HG03439 (cell line): Measurements from ENCODE around the gene RAB27B.
"Not testable (repeated sequence)": the region's sequence is repeated elsewhere in the genome, so short reads cannot be mapped to it uniquely, and the experiment has no call there.

Experiments
- ATAC-seq: cut with Tn5 transposase; IDR thresholded peaks from one replicate; pipeline ENCODE4 v1.9.1; 2021; ENCODE audit warnings: mild to moderate bottlenecking, moderate library complexity; ENCODE audit not compliant: unreplicated experiment

The RAB27B gene

DNA sequence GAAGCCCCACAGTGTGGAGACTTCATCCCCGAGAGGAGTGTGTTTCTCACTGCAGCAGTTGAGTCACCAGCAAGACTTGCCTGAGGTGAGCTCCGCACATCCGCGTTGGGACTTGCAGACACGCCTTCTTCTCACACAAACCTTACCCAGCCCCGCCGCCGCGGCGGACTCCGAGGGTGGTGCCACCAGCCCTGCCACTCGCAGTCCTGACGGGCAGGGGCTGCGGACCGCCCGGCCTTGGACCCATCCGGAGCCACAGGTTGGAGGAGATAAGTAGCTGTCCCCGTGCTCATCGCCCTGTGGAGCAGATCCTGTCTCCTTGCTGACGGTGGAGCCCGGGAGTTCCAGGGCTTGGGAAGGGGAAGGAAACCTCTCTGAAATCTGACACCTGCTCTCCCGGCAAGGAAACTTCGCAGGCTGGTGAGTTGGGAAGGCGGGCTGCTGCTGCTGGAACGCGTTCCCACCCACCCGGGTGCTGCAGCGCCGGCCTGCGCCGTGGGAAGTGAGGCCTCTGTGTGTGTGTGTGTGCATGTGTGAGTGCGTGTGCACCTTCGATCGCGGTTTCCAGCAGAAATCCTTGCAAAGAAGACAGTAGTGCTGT lies at the start of gene RAB27B:
Gene RAB27B (plus strand): TSS at position 197 of the 601 bp plus-strand sequence. CDS start 49,109 bp downstream, outside the sequence.
- ATAC-seq = no peak

DNA sequence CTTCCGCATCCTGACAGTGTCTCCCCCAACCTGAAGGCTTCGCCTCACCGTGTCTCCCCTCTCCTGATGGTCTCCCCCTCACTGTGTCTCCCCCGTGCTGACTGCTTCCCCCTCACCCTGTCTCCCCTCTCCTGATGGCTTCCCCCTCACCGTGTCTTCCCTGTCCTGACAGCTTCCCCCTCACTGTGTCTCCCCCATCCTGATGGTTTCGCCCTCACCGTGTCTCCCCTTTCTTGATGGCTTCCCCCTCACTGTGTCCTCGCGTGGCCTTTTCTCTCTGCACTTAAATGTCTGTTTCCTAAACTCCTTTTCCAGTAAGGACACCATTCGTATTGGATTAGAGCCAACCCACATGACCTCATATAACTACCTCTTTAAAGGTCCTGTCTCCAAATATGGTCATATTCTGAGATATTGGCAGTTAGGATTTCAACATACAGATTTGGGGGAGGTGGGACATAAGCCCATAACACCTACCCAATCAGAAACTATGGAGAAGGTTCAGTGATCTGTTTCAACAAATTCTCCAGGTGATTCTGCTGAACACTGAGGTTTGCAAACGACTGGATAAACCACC lies 47.9 kb upstream of the RAB27B start:
- ATAC-seq = no peak

DNA sequence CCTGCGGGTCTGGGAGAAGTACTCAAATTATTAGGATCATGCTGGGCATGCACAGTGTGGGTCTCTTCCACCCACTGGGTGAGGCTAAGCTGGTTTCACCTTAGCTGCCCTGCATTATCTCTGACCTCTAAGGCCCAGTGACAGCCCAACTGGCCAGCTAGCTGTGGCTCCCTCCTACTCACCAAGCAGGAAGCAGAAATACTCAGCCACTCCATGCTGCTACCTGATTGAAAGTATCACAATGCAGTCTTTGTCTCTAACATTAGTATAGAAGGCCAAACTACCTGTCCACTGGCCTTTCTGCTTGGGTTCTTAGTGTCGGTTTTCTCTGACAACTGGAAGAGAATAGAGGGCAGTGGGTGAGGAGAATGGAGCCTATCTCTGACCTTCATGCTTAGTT lies 47.3 kb upstream of the RAB27B start:
- ATAC-seq = no peak

GRCh38 chr18:54783139-54783538 lies 45.1 kb upstream of the RAB27B start:
- ATAC-seq = no peak

- ATAC-seq = no peak
These were observed 42.1 kb upstream of the RAB27B start for GRCh38 chr18:54786206-54786605.

DNA sequence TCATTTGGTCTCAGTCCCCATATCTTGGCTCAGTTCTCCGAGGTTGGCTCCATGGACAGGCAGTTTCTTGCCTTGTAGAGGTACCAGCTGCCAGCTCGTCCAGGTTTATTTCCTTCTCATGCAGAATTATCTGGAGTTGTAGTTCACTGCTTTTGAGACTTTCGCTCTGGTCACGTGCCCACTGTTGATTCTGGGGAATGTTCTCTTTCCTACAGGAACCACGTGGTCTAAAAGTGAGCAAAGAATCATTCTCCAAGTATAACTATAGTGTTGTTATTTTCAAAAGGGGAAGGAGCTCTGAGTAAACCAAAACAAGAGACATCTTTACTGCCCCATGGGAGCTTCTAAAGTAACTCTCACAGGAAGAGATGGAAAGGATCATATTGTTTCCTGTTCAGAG lies 41.2 kb upstream of the RAB27B start:
- no peak for ATAC-seq

DNA sequence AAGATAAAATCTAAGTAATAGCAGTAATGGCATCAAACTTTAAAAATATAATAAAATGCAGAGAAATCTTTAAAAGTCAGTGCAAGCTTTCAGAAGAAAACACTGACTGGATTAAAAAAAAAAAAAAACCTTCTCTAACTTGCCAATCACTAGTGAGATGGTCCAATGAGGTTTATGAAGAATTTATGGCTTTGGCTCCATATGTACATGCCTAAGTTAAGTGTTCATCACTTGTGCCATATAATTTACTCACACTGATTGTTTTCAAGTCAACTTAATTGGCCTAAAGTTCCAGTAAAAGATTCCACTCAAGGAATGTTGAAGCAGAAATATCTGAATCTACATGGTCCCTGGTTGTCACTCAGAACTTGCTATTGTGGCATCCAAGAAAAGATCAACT lies 40.7 kb upstream of the RAB27B start:
- no peak for ATAC-seq

- no peak for ATAC-seq
These were observed 38.2 kb upstream of the RAB27B start for GRCh38 chr18:54790109-54790508.

DNA sequence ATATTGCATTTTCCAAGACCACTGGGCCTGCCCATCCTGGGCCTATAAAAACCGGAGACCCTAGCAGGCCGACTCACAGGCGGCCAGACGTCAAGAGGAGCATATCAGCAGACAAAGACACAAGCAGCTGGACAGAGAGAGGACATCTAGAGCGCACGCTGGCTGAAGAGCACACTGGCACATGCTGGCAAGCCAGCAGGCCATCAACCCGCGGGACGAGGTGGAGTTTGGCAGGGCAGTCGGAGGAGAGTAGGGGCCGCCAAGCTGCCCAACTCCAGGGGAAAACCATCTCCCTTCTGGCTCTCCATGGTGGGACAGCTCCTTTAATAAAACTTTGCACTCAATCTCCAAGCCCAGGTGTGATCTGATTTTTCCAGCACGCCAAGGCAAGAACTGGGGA lies 36.6 kb upstream of the RAB27B start:
- ATAC-seq = no peak

GRCh38 chr18:54792079-54792478 lies 36.2 kb upstream of the RAB27B start:
- no peak for ATAC-seq

- ATAC-seq = no peak
These were observed 33.5 kb upstream of the RAB27B start for GRCh38 chr18:54794823-54795222.

DNA sequence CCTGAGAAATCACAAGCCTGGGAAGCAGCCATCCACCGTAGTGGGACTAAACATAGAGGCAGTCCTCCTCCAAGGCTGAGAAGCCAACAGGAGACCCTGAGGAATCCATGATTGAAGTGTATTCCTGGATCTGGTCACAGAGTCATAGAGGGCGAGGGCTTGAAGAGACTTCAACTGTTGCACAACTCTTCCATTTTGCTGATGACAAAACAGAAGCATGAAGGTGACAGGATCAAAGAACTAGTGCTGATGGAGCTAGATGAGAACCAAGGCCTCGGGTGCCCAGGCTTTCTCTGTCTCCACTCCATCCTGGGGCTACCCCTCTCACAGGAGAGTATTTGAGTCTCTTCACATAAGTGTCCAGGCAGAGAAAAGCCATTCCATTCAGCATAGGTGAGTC lies 30.1 kb upstream of the RAB27B start:
- no peak for ATAC-seq

- no peak for ATAC-seq
These were observed 26.9 kb upstream of the RAB27B start for GRCh38 chr18:54801374-54801773.

GRCh38 chr18:54802178-54802577 lies 26.1 kb upstream of the RAB27B start:
- no peak for ATAC-seq

DNA sequence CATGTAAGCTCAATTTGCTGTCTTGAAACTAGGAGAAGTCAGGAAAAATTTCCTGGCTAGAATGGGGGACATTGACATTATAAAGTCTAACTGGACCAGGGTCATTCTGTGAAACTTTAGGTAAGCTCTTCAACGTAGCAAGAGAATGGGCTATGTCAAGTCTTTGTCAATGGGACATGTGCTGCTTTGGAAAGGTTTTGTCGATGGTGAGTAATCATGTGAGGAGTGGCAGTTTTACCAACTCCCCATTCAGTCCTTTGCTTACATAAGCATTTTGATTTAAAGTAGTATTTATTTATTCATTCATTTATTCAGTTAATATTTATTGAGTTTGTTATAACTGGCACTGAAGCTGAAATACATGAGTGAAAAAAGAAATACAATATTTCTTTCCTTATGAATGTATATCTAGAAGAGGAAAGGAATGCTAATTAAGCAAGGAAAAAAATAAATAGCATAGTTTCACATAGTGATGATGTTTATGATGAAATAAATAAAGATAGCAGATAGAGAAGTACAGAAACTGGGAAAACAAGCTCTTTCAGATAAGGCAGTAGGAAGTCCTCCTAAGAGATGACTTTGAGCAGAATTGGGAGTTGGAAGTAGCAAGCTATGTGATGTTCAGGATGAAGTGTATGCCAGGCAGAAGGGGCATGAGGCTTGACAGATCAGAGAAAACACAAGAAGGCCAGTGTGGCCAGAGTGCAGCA lies 25.4 kb upstream of the RAB27B start:
- no peak for ATAC-seq

- ATAC-seq = no peak
These were observed 22.5 kb upstream of the RAB27B start for GRCh38 chr18:54805571-54806334.

DNA sequence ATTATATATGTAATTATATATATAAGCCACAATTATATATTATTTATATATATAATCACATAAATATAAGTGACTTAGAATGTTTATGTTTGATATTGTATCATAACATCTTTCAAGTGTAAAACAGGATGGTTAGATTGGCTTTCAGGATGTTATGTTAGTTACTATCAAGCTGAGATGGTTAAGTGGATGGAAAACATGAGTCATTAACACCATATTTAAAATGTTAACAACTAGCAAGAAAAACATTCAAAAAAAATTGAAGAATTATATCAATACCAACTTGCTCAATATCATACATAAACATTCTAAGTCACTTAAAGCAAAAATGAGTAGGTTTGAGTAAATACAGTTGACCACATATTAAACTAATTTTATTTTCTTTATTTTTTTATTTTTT lies 21.8 kb upstream of the RAB27B start:
- ATAC-seq = no peak

DNA sequence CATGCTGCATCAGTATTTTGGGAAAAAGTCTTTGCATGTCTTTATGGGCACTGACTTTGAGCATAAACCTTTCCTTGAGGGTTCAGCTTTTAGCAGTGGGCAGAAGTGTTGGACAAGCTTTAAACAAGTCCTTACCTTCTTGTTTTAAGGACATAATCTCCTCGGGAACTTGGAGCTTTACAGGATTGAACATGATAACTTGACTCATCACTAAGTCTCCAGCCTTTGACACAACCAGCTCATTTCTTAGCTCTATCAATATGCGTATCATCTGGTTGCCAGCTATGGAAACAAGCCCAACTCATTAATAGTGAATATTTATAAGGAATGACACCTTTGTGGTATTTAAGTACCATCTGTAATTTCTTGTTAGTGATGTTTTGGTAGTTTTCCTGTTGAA lies 21.0 kb upstream of the RAB27B start:
- ATAC-seq = no peak

DNA sequence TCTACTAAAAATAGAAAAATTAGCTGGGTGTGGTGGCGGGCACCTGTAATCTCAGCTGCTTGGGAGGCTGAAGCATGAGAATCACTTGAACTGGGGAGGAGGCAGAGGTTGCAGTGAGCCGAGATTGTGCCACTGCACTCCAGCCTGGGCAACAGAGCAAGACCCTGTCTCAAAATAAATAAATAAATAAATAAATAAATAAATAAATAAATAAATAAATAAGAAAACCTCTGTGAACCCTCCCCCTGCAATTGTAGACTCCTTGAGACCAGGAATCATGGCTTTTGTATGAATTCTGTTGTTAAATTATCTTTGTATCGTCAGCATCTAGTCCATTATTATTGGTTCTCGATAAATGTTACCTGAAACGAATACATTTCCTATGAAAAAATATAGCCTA lies 17.6 kb upstream of the RAB27B start:
- ATAC-seq = not testable (repeated sequence)

DNA sequence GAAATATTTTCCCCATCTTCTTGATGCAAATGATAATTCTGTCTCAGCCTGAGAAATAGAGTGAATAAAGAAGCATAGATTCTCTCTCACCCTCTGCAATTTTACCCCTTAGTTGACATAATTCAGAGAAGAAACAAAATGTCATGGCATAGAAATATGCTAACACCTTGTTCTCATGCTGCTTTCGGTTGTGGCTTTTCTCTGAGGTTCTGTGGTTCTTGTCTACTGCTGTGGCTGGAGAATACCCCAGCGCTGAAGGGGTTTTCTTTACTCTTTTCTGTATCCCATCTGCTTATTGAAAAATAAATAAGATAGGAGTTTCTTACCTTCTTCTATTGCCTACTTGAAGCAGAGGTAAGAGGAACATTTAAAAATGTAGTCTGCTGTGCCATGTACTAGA lies 15.4 kb upstream of the RAB27B start:
- ATAC-seq = no peak

DNA sequence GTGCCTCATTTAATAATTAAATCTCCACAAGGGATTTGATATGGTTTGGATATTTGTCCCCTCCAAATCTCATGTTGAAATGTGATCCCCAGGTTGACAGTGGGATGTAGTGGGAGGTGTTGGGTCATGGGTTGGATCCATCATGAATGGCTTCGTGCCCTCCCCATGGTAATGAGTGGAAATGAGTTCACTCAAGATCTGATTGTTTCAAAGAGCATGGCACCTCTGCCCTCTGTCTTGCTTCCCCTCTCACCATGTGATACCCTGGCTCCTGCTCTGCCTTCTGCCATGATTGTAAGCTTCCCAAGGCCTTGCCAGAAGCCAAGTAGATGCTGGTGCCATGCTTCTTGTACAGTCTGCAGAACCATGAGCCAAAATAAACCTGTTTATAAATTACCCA lies 15.0 kb upstream of the RAB27B start:
- ATAC-seq = no peak
